HL-60/S4 (cell line): ENCODE data around the gene MRPL33.
"Not testable (repeated sequence)": the region's sequence is repeated elsewhere in the genome, so short reads cannot be mapped to it uniquely, and the experiment has no call there.

Experiments
- in situ Hi-C: fragments of 300-500 bp; cut with MboI; formaldehyde crosslinking; loops from 2 replicates; pipeline ENCODE4 v1.14.3; 2022; ENCODE audit warnings: low sequenced_read_pairs

The MRPL33 gene

GRCh38 chr2:27738349-27739057, 33.0 kb upstream of the MRPL33 start:
- in situ Hi-C loops = loop anchor here (25.0 kb wide), 2 partner anchors 674 to 1474 kb away; no protein-coding TSS in a partner anchor

- in situ Hi-C loops = loop anchor here (25.0 kb wide), 2 partner anchors 673 to 1473 kb away; no protein-coding TSS in a partner anchor
Measured at GRCh38 chr2:27739058-27739373, 32.5 kb upstream of the MRPL33 start.

- in situ Hi-C loops = loop anchor here (25.0 kb wide), 2 partner anchors 671 to 1471 kb away; no protein-coding TSS in a partner anchor
Measured at GRCh38 chr2:27741673-27742072, 29.8 kb upstream of the MRPL33 start.

- in situ Hi-C loops = loop anchor here (25.0 kb wide), 2 partner anchors 670 to 1470 kb away; no protein-coding TSS in a partner anchor
Measured at GRCh38 chr2:27742571-27742970, 28.9 kb upstream of the MRPL33 start.

- in situ Hi-C loops = loop anchor here (25.0 kb wide), 2 partner anchors 667 to 1467 kb away; no protein-coding TSS in a partner anchor
Measured at GRCh38 chr2:27745494-27745893, 26.0 kb upstream of the MRPL33 start.

- in situ Hi-C loops = loop anchor here (25.0 kb wide), 2 partner anchors 666 to 1466 kb away; no protein-coding TSS in a partner anchor
Measured at GRCh38 chr2:27746325-27746724, 25.2 kb upstream of the MRPL33 start.

- in situ Hi-C loops = loop anchor here (25.0 kb wide), 2 partner anchors 664 to 1464 kb away; no protein-coding TSS in a partner anchor
Measured at GRCh38 chr2:27747827-27748352, 23.6 kb upstream of the MRPL33 start.

- in situ Hi-C loops = loop anchor here (25.0 kb wide), 2 partner anchors 663 to 1463 kb away; no protein-coding TSS in a partner anchor
Measured at GRCh38 chr2:27748803-27749554, 22.5 kb upstream of the MRPL33 start.

GRCh38 chr2:27751377-27751776, 20.1 kb upstream of the MRPL33 start:
- in situ Hi-C loops = loop anchor here (10.0 kb wide), 1 partner anchor 703 kb away; no protein-coding TSS in a partner anchor

- in situ Hi-C loops = loop anchor here (10.0 kb wide), 1 partner anchor 702 kb away; no protein-coding TSS in a partner anchor
Measured at GRCh38 chr2:27752551-27753237, 18.8 kb upstream of the MRPL33 start.

- in situ Hi-C loops = loop anchor here (10.0 kb wide), 1 partner anchor 701 kb away; no protein-coding TSS in a partner anchor
Measured at GRCh38 chr2:27754138-27754588, 17.4 kb upstream of the MRPL33 start.

- in situ Hi-C loops = loop anchor here (10.0 kb wide), 1 partner anchor 700 kb away; no protein-coding TSS in a partner anchor
Measured at GRCh38 chr2:27754831-27755230, 16.7 kb upstream of the MRPL33 start.

- in situ Hi-C loops = loop anchor here (10.0 kb wide), 1 partner anchor 699 kb away; no protein-coding TSS in a partner anchor
Measured at GRCh38 chr2:27756091-27756490, 15.4 kb upstream of the MRPL33 start.

GRCh38 chr2:27756544-27757498, 14.7 kb upstream of the MRPL33 start:
- in situ Hi-C loops = loop anchor here (10.0 kb wide), 1 partner anchor 698 kb away; no protein-coding TSS in a partner anchor

- in situ Hi-C loops = no loop called here
Measured at GRCh38 chr2:27762951-27763906, 8.3 kb upstream of the MRPL33 start.

- in situ Hi-C loops = no loop called here
Measured at GRCh38 chr2:27763907-27764267, 7.6 kb upstream of the MRPL33 start.

GRCh38 chr2:27764526-27764925, 7.0 kb upstream of the MRPL33 start:
- in situ Hi-C loops = not testable (repeated sequence)

GRCh38 chr2:27765621-27766286, 5.8 kb upstream of the MRPL33 start:
- in situ Hi-C loops = no loop called here
